Vagina (tissue), 2 donors: ENCODE data around the gene CD8A. TPM values are rescaled to one million over a fixed set of nuclear protein-coding genes. Genes with fewer than 3 reads are reported as not detected.

Experiments
- DNase-seq, 2 donors: peaks; one replicate each; pipeline ENCODE4 v3.0.0-alpha.2; 2017; ENCODE audit errors: extremely low spot score in 2 of 2
- H3K27ac ChIP-seq: fragments of 200-600 bp; sonication (generic); one replicate; pipeline ENCODE4 v1.5.1; 2019
- H3K27me3 ChIP-seq: fragments of 200-600 bp; sonication (generic); one replicate; pipeline ENCODE4 v1.5.1; 2019
- H3K36me3 ChIP-seq, 2 donors: fragments of 200-600 bp; sonication (generic); one replicate each; pipeline ENCODE4 v1.5.1; 2017 to 2019
- H3K4me1 ChIP-seq: fragments of 200-600 bp; sonication (generic); one replicate; pipeline ENCODE4 v1.5.1; 2019
- H3K4me3 ChIP-seq, 2 donors: fragments of 200-600 bp; sonication (generic); 1 replicate in 1 of 2; 2 replicates in 1 of 2; pipeline ENCODE4 v1.5.1; 2016 to 2019
- H3K9me3 ChIP-seq: fragments of 200-600 bp; sonication (generic); one replicate; pipeline ENCODE4 v1.5.1; 2019
- CTCF ChIP-seq, 3 experiments: fragments of 450-650 bp in 2 of 3; fragments of 200-600 bp in 1 of 3; sonication (generic) in 1 of 3; IDR thresholded peaks; one replicate each; pipeline ENCODE4 v1.5.1; 2017 to 2019; ENCODE audit warnings: antibody characterized with exemption in 3 of 3, mild to moderate bottlenecking in 2 of 3, moderate library complexity in 2 of 3
- POLR2A ChIP-seq, 2 donors: fragments of 450-650 bp; IDR thresholded peaks; one replicate each; pipeline ENCODE4 v1.6.1; 2017; ENCODE audit warnings: antibody characterized with exemption in 2 of 2, mild to moderate bottlenecking in 2 of 2, moderate library complexity in 2 of 2
- POLR2AphosphoS5 ChIP-seq, 2 donors: sonication (generic); formaldehyde crosslinking; IDR thresholded peaks; one replicate each; pipeline ENCODE4 v1.9.0; 2017; ENCODE audit warnings: antibody characterized with exemption in 2 of 2, mild to moderate bottlenecking in 2 of 2, low read depth in 1 of 2; ENCODE audit not compliant: insufficient read depth in 1 of 2
- intact Hi-C: fragments of 100-400 bp; cut with DNase I; formaldehyde crosslinking; loops from one replicate; pipeline ENCODE4 v1.15.1; 2023
- total RNA-seq: library from RNA; depleted of rRNA; stranded (reverse); fragments of >200 nt; gene quantifications from one replicate; pipeline ENCODE4 v1.2.3, GENCODE V29; 2016

CD8A gene
- total RNA-seq, 1 donor from 2014 or later: 6.9 TPM

- Histone ChIP-seq H3K9me3 (no peaks in the 10 kb centered on the region), H3K4me1 (peaks cover 24% of the 10 kb centered on the region), H3K27ac (peak overlapping the region; percentile 47), H3K36me3 (no peaks in the 10 kb centered on the region), H3K27me3 (peaks cover 12% of the 10 kb centered on the region), H3K4me3 (peak overlapping the region; percentile 28 to 29)
- TF ChIP-seq POLR2AphosphoS5 (IDR thresholded peaks at IDR 0.05; ENCODE audit: insufficient read depth in 1 of 2, low read depth in 1 of 2) (no peak), CTCF (IDR thresholded peaks at IDR 0.05) (no peak), POLR2A (IDR thresholded peaks at IDR 0.05) (no peak)
- intact Hi-C loops: no loop called here
- no peak for DNase-seq
These were observed 1.6 kb downstream of the CD8A start for GRCh38 chr2:86788881-86789686.

- no peak for DNase-seq
- H3K4me3 ChIP-seq: no peak overlapping the region
- TF ChIP-seq CTCF (IDR thresholded peaks at IDR 0.05) (no peak), POLR2AphosphoS5 (IDR thresholded peaks at IDR 0.05; ENCODE audit: insufficient read depth in 1 of 2, low read depth in 1 of 2) (no peak), POLR2A (IDR thresholded peaks at IDR 0.05) (no peak)
- peaks cover 24% of the 10 kb centered on the region for H3K4me1 ChIP-seq
- intact Hi-C loops: no loop called here
- no peaks in the 10 kb centered on the region for H3K36me3 ChIP-seq
- H3K27ac ChIP-seq: no peak overlapping the region
- no peaks in the 10 kb centered on the region for H3K9me3 ChIP-seq
- H3K27me3 ChIP-seq: peaks cover 12% of the 10 kb centered on the region
These were observed 2.5 kb downstream of the CD8A start for GRCh38 chr2:86788165-86788564.

GRCh38 chr2:86787736-86788135, 3.0 kb downstream of the CD8A start:
- H3K36me3 ChIP-seq: no peaks in the 10 kb centered on the region
- H3K27ac ChIP-seq: no peak overlapping the region
- TF ChIP-seq POLR2A (IDR thresholded peaks at IDR 0.05): no peak
- TF ChIP-seq POLR2AphosphoS5 (IDR thresholded peaks at IDR 0.05; ENCODE audit: insufficient read depth in 1 of 2, low read depth in 1 of 2): no peak
- no peaks in the 10 kb centered on the region for H3K9me3 ChIP-seq
- H3K27me3 ChIP-seq: peaks cover 12% of the 10 kb centered on the region
- H3K4me3 ChIP-seq: no peak overlapping the region
- peaks cover 24% of the 10 kb centered on the region for H3K4me1 ChIP-seq
- no peak for DNase-seq
- intact Hi-C loops: no loop called here

- no peaks in the 10 kb centered on the region for H3K36me3 ChIP-seq
- intact Hi-C loops: no loop called here
- H3K27me3 ChIP-seq: peaks cover 12% of the 10 kb centered on the region
- no peak overlapping the region for H3K4me3 ChIP-seq
- TF ChIP-seq POLR2AphosphoS5 (IDR thresholded peaks at IDR 0.05; ENCODE audit: insufficient read depth in 1 of 2, low read depth in 1 of 2): no peak
- TF ChIP-seq CTCF (IDR thresholded peaks at IDR 0.05): no peak
- no peak for TF ChIP-seq POLR2A (IDR thresholded peaks at IDR 0.05)
- H3K27ac ChIP-seq: no peak overlapping the region
- peaks cover 24% of the 10 kb centered on the region for H3K4me1 ChIP-seq
- DNase-seq: no peak
- no peaks in the 10 kb centered on the region for H3K9me3 ChIP-seq
These were observed 4.6 kb downstream of the CD8A start for GRCh38 chr2:86786001-86786536.

- peaks cover 8% of the 10 kb centered on the region for H3K27me3 ChIP-seq
- H3K27ac ChIP-seq: no peak overlapping the region
- no peak for DNase-seq
- TF ChIP-seq CTCF (IDR thresholded peaks at IDR 0.05): no peak
- TF ChIP-seq POLR2A (IDR thresholded peaks at IDR 0.05): no peak
- TF ChIP-seq POLR2AphosphoS5 (IDR thresholded peaks at IDR 0.05; ENCODE audit: insufficient read depth in 1 of 2, low read depth in 1 of 2): no peak
- no peak overlapping the region for H3K4me3 ChIP-seq
- intact Hi-C loops: no loop called here
- H3K9me3 ChIP-seq: no peaks in the 10 kb centered on the region
- H3K36me3 ChIP-seq: no peaks in the 10 kb centered on the region
- peaks cover 18% of the 10 kb centered on the region for H3K4me1 ChIP-seq
These were observed 5.3 kb downstream of the CD8A start for GRCh38 chr2:86785456-86785855.
